ENCODE results near the gene DES.

Gene DES

DNA sequence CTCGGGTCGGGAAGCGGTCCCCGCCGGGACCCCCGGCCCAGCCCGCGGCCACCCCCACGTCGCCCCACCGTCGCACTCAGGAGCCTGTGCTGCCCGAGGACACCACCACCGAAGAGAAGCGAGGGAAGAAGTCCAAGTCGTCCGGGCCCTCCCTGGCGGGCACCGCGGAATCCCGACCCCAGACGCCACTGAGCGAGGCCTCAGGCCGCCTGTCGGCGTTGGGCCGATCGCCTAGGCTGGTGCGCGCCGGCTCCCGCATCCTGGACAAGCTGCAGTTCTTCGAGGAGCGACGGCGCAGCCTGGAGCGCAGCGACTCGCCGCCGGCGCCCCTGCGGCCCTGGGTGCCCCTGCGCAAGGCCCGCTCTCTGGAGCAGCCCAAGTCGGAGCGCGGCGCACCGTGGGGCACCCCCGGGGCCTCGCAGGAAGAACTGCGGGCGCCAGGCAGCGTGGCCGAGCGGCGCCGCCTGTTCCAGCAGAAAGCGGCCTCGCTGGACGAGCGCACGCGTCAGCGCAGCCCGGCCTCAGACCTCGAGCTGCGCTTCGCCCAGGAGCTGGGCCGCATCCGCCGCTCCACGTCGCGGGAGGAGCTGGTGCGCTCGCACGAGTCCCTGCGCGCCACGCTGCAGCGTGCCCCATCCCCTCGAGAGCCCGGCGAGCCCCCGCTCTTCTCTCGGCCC, 30.1 kb downstream of the DES start:
- H3K4me3 ChIP-seq (replicated peaks; ENCODE audit: low read depth, low read length), result no peak overlapping the region
- DNase-seq (ENCODE audit: extremely low read depth, low read depth), result no peak
- TF ChIP-seq CTCF (IDR thresholded peaks at IDR 0.05; ENCODE audit: low read depth, low read length, missing control alignments), result no peak

DNA sequence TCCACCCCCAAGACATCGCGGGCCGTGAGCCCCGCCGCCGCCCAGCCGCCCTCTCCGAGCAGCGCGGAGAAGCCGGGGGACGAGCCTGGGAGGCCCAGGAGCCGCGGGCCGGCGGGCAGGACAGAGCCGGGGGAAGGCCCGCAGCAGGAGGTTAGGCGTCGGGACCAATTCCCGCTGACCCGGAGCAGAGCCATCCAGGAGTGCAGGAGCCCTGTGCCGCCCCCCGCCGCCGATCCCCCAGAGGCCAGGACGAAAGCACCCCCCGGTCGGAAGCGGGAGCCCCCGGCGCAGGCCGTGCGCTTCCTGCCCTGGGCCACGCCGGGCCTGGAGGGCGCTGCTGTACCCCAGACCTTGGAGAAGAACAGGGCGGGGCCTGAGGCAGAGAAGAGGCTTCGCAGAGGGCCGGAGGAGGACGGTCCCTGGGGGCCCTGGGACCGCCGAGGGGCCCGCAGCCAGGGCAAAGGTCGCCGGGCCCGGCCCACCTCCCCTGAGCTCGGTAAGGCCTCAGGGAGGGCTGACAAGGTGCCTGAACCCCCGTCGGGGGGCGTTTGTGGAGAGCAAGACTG, 30.7 kb downstream of the DES start:
- no peak for TF ChIP-seq CTCF (IDR thresholded peaks at IDR 0.05; ENCODE audit: low read depth, low read length, missing control alignments)
- no peak for DNase-seq (ENCODE audit: extremely low read depth, low read depth)
- no peak overlapping the region for H3K4me3 ChIP-seq (replicated peaks; ENCODE audit: low read depth, low read length)

- no peak for DNase-seq (ENCODE audit: extremely low read depth, low read depth)
- TF ChIP-seq CTCF (IDR thresholded peaks at IDR 0.05; ENCODE audit: low read depth, low read length, missing control alignments), result no peak
- no peak overlapping the region for H3K4me3 ChIP-seq (replicated peaks; ENCODE audit: low read depth, low read length)
These were observed 31.4 kb downstream of the DES start for GRCh38 chr2:219449609-219450008.

GRCh38 chr2:219451661-219452360, 33.6 kb downstream of the DES start:
- no peak for DNase-seq (ENCODE audit: extremely low read depth, low read depth)
- no peak for TF ChIP-seq CTCF (IDR thresholded peaks at IDR 0.05; ENCODE audit: low read depth, low read length, missing control alignments)

DNA sequence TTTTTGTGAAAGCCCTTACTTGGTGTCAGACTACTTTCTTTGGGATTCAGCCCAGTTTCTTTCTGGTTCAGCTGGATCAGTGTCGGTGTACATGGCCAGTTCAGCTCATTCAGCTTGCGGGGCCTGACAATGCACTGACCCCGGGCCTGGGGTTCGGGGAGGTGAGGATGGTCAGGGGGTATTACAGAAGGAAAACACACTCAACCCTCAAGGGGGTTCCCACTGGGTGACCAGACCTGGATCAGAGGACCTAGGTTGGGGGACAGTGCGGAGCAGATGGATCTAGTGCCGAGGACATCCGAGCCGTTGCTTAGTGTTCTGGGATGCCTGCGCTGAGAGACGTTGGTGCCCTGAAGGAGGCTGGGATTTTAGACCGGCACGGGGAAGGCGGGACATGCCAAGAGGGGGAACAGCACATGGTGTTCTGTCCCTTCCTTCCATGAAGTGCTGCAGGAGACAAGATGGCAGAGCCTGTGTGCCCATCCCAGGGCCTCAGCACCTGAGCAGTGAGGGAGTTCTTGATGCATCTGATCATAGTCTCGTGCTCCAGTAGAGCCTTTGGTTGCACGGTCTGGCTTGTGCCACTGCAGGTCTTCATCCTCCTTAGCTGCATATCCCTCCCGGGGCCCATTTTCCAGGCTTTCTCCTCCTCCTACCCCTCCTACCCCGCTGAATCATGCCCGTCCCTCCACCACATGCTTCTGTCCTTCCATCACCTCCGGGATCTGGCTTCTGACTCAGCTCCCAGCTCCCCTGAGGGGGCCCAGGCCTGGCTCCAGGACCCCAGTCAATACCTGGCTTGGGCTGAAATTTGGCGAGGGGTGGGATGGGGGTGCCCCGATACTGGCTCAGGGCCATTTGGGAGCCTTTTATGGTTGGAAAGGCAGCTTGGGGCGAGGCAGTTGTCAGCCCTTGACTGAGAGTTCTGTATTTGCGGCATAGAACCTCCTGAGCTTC, 34.5 kb downstream of the DES start:
- no peak for TF ChIP-seq CTCF (IDR thresholded peaks at IDR 0.05; ENCODE audit: low read depth, low read length, missing control alignments)
- no peak overlapping the region; the same call in 1 of the 2 replicates for H3K4me3 ChIP-seq (replicated peaks; ENCODE audit: low read depth, low read length)
- peak; percentile 75 for DNase-seq (ENCODE audit: extremely low read depth, low read depth)

More at GRCh38 chr2:219451661-219452360, 33.6 kb downstream of the DES start:
- no peak overlapping the region for H3K4me3 ChIP-seq (replicated peaks; ENCODE audit: low read depth, low read length)

Measured in HFF-Myc (cell line).